Measurements from ENCODE around the gene SMAP1. TPM values are rescaled to one million over a fixed set of nuclear protein-coding genes. Genes with fewer than 3 reads are reported as not detected.

SMAP1 gene
- total RNA-seq, 1 donor from 2014 or later, result 40.4 TPM

GRCh38 chr6:70821751-70822150, 154.1 kb downstream of the SMAP1 start:
- Mint-ChIP-seq H3K27me3 (ENCODE audit: unreplicated experiment) (no peaks in the 10 kb centered on the region), H3K36me3 (ENCODE audit: low read depth, unreplicated experiment) (peaks cover 5% of the 10 kb centered on the region), H3K4me3 (ENCODE audit: unreplicated experiment) (no peak overlapping the region), H3K27ac (ENCODE audit: unreplicated experiment) (no peak overlapping the region), H3K4me1 (ENCODE audit: unreplicated experiment) (peaks cover 3% of the 10 kb centered on the region), H3K9me3 (ENCODE audit: unreplicated experiment) (no peaks in the 10 kb centered on the region)
- no peak for DNase-seq (ENCODE audit: low spot score)
- no peak for TF ChIP-seq CTCF (IDR thresholded peaks at IDR 0.05; ENCODE audit: unreplicated experiment)

- no peak for DNase-seq (ENCODE audit: low spot score)
- H3K36me3 Mint-ChIP-seq (ENCODE audit: low read depth, unreplicated experiment), result peaks cover 5% of the 10 kb centered on the region
- no peak for TF ChIP-seq CTCF (IDR thresholded peaks at IDR 0.05; ENCODE audit: unreplicated experiment)
- no peaks in the 10 kb centered on the region for H3K27me3 Mint-ChIP-seq (ENCODE audit: unreplicated experiment)
- H3K9me3 Mint-ChIP-seq (ENCODE audit: unreplicated experiment), result no peaks in the 10 kb centered on the region
- no peak overlapping the region for H3K27ac Mint-ChIP-seq (ENCODE audit: unreplicated experiment)
- H3K4me3 Mint-ChIP-seq (ENCODE audit: unreplicated experiment), result no peak overlapping the region
- peaks cover under 1% of the 10 kb centered on the region for H3K4me1 Mint-ChIP-seq (ENCODE audit: unreplicated experiment)
These were observed 156.0 kb downstream of the SMAP1 start for GRCh38 chr6:70823651-70824050.

- no peaks in the 10 kb centered on the region for H3K9me3 Mint-ChIP-seq (ENCODE audit: unreplicated experiment)
- DNase-seq (ENCODE audit: low spot score), result no peak
- H3K27me3 Mint-ChIP-seq (ENCODE audit: unreplicated experiment), result no peaks in the 10 kb centered on the region
- TF ChIP-seq CTCF (IDR thresholded peaks at IDR 0.05; ENCODE audit: unreplicated experiment), result no peak
- no peak overlapping the region for H3K27ac Mint-ChIP-seq (ENCODE audit: unreplicated experiment)
- no peaks in the 10 kb centered on the region for H3K36me3 Mint-ChIP-seq (ENCODE audit: low read depth, unreplicated experiment)
- no peak overlapping the region for H3K4me3 Mint-ChIP-seq (ENCODE audit: unreplicated experiment)
- H3K4me1 Mint-ChIP-seq (ENCODE audit: unreplicated experiment), result no peaks in the 10 kb centered on the region
These were observed 163.7 kb downstream of the SMAP1 start for GRCh38 chr6:70831427-70831826.

GRCh38 chr6:70834520-70834919, 166.8 kb downstream of the SMAP1 start:
- H3K4me1 Mint-ChIP-seq (ENCODE audit: unreplicated experiment), result no peaks in the 10 kb centered on the region
- H3K27ac Mint-ChIP-seq (ENCODE audit: unreplicated experiment), result no peak overlapping the region
- no peak for DNase-seq (ENCODE audit: low spot score)

GRCh38 chr6:70838907-70839285, 171.2 kb downstream of the SMAP1 start:
- Mint-ChIP-seq H3K4me3 (ENCODE audit: unreplicated experiment) (no peak overlapping the region), H3K4me1 (ENCODE audit: unreplicated experiment) (no peaks in the 10 kb centered on the region), H3K27me3 (ENCODE audit: unreplicated experiment) (peaks cover 2% of the 10 kb centered on the region), H3K9me3 (ENCODE audit: unreplicated experiment) (no peaks in the 10 kb centered on the region), H3K36me3 (ENCODE audit: low read depth, unreplicated experiment) (no peaks in the 10 kb centered on the region), H3K27ac (ENCODE audit: unreplicated experiment) (no peak overlapping the region)
- TF ChIP-seq CTCF (IDR thresholded peaks at IDR 0.05; ENCODE audit: unreplicated experiment), result no peak
- no peak for DNase-seq (ENCODE audit: low spot score)

More at GRCh38 chr6:70834520-70834919, 166.8 kb downstream of the SMAP1 start:
- Mint-ChIP-seq H3K9me3 (ENCODE audit: unreplicated experiment) (no peaks in the 10 kb centered on the region), H3K36me3 (ENCODE audit: low read depth, unreplicated experiment) (no peaks in the 10 kb centered on the region), H3K27me3 (ENCODE audit: unreplicated experiment) (no peaks in the 10 kb centered on the region), H3K4me3 (ENCODE audit: unreplicated experiment) (no peak overlapping the region)
- no peak for TF ChIP-seq CTCF (IDR thresholded peaks at IDR 0.05; ENCODE audit: unreplicated experiment)
